Activated CD4-positive, CD25-positive, alpha-beta regulatory T cell treated with anti-CD3 and anti-CD28 coated beads, Interleukin-2, amount 50 U/mL, for 24 hours (primary cell): ENCODE data around the gene OTOP2.

Experiments used
- ATAC-seq, 2 donors: fragments of 150-1000 bp; cut with Tn5 transposase; one replicate each; pipeline ENCODE4 v1.10.0; 2021; ENCODE audit warnings: mild to moderate bottlenecking in 1 of 2, moderate library complexity in 1 of 2

OTOP2 gene, protein sequence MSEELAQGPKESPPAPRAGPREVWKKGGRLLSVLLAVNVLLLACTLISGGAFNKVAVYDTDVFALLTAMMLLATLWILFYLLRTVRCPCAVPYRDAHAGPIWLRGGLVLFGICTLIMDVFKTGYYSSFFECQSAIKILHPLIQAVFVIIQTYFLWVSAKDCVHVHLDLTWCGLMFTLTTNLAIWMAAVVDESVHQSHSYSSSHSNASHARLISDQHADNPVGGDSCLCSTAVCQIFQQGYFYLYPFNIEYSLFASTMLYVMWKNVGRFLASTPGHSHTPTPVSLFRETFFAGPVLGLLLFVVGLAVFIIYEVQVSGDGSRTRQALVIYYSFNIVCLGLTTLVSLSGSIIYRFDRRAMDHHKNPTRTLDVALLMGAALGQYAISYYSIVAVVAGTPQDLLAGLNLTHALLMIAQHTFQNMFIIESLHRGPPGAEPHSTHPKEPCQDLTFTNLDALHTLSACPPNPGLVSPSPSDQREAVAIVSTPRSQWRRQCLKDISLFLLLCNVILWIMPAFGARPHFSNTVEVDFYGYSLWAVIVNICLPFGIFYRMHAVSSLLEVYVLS

DNA sequence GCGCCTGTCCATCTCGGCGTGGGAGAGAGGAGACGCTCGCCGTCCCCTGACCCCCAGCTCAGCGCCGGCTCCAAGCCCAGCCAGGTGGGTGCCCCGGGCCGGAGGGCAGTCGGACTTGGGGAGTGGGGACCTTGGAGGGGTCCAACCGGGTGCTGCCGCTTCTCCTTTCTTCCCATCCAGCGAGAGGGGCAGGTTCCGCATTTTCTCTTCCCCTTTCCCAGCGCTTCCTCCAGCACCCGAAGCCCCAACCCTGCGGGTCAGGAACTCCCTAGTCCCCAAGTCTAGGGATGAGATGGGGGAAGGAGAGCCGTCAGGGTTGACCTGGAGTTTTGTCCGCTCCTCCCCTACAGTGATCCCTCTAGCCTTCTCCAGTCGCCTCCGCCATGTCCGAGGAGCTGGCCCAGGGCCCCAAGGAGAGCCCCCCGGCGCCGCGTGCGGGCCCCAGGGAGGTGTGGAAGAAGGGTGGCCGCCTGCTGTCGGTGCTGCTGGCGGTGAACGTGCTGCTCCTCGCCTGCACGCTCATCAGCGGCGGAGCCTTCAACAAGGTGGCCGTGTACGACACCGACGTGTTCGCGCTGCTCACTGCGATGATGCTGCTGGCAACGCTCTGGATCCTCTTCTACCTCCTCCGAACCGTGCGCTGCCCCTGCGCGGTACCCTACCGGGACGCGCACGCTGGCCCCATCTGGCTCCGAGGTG is at the start of gene OTOP2:
Gene OTOP2 (plus strand): TSS at position 24 of the 699 bp plus-strand sequence. CDS start 360 bp downstream, at position 384.
- no peak for ATAC-seq

GRCh38 chr17:74874615-74875037 is 49.4 kb upstream of the OTOP2 start:
- no peak for ATAC-seq

DNA sequence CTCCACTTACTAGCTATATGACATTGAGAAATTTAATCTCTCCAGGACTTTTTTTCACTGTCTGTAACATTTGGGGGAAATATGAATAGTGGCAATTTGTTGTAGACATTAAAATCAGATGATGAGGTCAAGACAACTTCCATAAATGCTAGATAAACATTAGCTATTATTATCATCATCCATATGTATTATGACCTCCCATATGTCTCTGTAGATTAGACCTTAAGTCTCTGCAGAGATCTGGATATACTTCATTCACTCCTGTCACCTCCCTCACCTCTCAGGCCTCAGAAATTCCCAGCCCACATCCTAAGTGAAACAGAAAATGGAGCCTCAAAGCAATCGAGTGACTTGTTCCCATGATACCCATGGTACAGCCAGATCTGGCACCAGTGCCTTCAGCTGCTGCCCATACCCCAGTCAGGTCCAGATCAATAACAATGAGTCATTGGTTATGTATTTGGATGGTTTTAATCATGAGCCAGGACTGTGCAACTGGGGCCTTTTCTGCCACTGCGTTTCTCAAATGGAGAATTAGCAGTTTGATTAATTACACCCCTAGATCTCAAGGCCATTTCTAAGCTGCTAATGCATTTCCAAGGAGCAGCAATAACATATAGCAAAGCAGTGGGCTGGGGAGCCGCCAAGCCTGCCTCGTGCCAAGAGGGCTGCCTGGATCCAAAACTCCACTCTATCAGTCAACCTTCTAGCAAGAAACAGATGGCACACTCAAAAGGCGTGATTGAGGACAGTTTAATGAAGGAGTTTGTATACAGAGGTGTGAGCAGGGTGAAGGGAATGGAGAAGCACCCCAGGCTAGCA is 48.7 kb upstream of the OTOP2 start:
- ATAC-seq: no peak

DNA sequence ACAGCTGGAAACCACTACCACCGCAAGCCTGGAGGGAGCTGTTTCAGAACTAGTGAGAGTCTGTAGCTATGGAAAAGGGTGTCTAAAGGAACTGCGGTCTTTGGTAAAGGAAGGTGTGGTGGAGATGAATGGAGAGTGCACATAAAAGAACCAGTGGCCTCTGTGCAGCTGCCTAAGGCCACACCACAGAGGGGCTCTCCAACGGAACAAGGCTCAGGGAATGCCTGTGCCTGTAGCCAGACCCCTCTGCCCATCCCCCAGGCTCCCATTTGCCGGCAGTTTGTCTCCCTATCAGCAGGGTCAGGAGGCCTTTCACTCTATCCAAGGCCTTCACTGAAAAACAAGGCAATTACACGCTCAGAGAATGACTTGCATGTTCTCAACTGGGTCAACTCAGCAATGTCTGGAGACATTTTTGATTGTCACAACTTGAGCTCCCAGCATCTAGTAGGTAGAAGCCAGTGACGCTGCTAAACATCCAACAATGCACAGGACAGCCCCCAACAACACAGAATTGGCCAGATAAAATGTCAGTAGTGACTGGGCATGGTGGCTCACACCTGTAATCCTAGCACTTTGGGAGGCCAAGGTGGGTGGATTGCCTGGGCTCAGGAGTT is 48.0 kb upstream of the OTOP2 start:
- ATAC-seq: no peak

DNA sequence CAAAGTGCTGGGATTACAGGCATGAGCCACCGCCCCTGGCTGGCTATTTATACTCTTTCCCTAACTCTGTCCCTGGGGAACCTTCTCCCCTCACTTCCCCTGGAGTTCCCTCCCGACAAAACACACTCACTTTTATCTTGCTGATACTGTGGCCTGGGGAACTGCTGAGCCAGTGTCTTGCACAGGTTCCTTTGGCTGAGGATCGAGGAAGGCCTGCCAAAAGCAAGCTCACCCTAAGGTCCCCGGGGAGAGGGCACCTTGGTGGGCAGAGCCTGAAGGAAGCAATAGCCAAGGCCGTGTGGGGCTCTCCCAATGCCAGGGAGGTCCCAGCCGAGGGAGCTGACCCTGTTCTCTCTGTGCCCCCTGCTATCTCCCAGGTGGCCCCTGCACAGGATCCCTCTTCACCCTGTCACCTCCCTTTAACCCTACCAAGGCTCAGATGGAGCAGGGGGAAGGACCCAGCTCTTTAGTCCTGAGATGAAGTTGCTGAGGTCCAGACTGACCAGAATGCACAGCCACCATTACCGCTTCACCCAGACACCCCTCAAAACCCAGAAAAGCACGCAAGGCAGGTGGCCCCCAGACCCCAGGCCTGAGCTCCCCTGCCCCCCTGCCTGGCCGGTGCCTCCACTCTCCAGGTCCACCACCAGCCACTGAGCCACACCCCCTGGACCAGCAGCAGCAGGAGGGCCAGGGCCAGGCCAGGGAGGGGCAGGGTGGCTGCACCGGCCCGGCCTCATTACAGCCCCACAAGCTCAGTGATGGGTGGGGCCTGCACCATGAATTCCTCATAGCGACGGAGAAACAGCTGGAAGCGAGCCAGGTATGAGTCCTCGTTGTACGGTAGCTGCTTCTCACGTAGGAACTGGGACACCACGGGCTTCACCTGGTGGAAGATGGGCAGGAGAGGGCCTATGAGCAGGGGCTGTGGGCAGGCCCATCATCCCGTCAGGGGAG is 46.2 kb upstream of the OTOP2 start:
- no peak for ATAC-seq

- ATAC-seq: no peak
Observed at GRCh38 chr17:74878658-74879057, 45.4 kb upstream of the OTOP2 start.

DNA sequence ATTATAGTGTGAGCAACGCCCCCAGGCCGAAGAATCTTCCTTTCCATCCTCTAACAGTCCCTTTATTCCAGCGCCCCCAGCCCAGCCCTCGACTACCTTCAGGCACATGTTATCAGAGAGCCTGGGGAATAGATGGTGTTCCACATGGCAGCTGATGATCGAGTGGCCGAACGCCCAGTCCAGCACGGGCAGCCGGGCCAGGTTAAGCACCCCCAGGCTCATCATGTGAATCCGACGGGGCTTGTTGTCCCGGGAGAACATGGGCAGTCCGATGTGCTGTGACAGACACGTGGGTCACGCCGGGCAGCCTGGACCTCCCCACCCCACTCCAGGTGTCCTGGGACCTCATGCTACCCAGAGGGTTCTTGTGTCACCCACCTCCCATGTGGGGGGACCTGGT is 44.8 kb upstream of the OTOP2 start:
- ATAC-seq: no peak

GRCh38 chr17:74881073-74881472 is 43.0 kb upstream of the OTOP2 start:
- no peak for ATAC-seq

- no peak for ATAC-seq
Observed at GRCh38 chr17:74882517-74883240, 41.4 kb upstream of the OTOP2 start.

- no peak for ATAC-seq
Observed at GRCh38 chr17:74883241-74883745, 40.8 kb upstream of the OTOP2 start.

DNA sequence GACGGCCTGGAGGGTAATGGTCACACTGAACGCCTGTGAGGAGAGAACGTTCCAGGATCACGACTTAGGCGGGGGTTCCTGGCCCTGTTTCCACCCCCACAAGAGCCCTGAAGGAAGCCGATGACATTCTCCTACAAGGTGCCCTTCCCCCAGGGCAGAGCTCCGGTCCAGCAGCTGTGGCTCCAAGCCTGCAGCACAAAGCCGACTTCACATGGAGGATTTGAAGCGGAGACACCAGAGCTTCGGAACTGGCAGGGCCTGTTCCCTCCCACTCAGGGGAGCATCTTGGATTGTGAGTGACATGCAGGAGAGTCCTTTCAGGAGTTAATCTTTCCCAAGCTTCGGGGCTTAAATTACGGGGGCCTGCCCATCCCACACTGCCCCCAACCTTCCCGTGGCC is 35.6 kb upstream of the OTOP2 start:
- no peak for ATAC-seq

DNA sequence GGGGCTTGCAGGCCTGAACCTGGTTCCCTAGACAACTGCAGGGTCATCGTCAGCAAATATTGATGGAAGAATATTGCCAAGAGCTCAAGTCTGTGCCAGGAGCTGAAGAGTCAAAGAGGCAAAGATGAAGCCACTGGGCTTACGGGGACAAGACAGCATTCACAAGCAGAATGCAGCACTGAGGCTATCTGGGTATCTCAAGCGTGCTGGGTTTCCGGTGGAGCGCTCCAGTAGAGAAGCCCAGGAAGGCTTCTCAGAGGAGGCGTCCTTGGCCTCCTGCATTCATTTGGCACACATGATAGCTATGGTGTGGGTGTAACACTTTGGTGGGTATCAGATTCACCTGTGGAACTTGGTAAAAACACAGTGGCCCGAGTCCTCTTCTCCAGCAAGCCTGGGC is 33.5 kb upstream of the OTOP2 start:
- ATAC-seq: no peak

GRCh38 chr17:74892013-74892841 is 31.8 kb upstream of the OTOP2 start:
- ATAC-seq: no peak

DNA sequence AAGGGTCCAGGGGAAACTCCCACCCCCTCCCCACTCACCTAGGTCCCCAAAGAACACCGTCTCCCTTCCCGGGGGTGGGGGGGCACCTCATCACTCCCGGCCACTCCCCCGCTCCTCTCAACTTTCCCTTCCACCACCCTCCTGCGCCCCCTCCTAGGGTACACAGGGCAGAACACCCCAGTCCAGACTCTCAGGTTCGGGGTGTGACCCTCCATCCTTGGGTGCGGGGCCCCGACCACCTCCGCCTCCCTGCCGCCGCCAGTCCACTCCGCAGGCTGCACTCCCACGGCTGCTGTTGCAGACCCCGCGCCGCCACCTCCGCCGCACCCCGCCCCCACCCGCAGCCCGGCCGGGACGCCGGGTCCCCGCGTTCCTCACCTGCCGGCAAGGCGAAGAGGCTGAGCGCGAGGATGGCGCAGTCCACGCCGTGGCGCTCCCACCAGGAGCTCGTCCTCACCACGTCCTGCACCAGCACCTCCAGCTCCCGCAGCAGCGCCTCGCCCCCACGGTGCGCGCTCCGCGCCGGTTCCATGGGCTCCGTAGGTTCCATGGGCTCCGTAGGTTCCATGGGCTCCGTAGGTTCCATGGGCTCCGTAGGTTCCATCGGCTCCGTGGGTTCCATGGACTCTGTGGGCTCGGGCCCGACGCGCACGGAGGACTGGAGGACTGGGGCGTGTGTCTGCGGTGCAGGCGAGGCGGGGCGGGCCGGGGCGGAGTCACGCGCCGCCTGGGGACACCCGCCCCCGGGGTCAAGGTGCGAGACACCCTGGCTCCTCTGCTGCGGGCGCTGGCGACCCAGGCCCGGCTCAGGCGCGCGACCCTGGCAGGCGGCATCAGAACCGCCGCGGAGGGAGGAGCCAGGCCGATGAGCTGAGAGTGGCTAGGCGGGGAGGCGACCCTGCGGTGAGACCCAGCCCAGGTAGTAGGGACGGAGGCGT is 30.8 kb upstream of the OTOP2 start, which contains the start of gene FADS6:
Gene FADS6 (minus strand): TSS at position 660 of the 938 bp plus-strand sequence. CDS start 38 bp downstream, at position 622.
- peak in 1 of 2 donors; percentile 33 for ATAC-seq

- no peak for ATAC-seq
Observed at GRCh38 chr17:74893936-74894671, 30.0 kb upstream of the OTOP2 start.

- no peak for ATAC-seq
Observed at GRCh38 chr17:74898376-74898946, 25.6 kb upstream of the OTOP2 start.

GRCh38 chr17:74900208-74900607 is 23.9 kb upstream of the OTOP2 start:
- no peak for ATAC-seq
